Small intestine (tissue), 7 donors: ENCODE data around the gene SOX12. TPM values are rescaled to one million over a fixed set of nuclear protein-coding genes. Genes with fewer than 3 reads are reported as not detected.
A peak's percentile ranks its signal among the peaks of the same experiment; 100 is the strongest.

Experiments
- DNase-seq, 2 donors: peaks; one replicate each; pipeline versions ENCODE4 v3.0.0 to v3.0.0-alpha.2; 2013
- FAIRE-seq: peaks from 2 replicates; lab custom pipeline; 2012; peaks lifted over from hg19 to GRCh38; lab: Jason Lieb, UNC
- H3K27ac ChIP-seq, 3 donors: one replicate each; pipeline ENCODE4 v1.5.1; 2013; ENCODE audit warnings: low read length in 2 of 3, mild to moderate bottlenecking in 2 of 3, control low read depth in 1 of 3, inconsistent platforms in 1 of 3, low read depth in 1 of 3, moderate library complexity in 1 of 3
- H3K27me3 ChIP-seq, 3 donors: one replicate each; pipeline ENCODE4 v1.6.1; 2013; ENCODE audit warnings: low read length in 3 of 3, inconsistent platforms in 1 of 3; ENCODE audit not compliant: control insufficient read depth in 3 of 3, insufficient read depth in 3 of 3
- H3K36me3 ChIP-seq, 3 donors: one replicate each; pipeline ENCODE4 v1.6.1; 2013; ENCODE audit warnings: low read length in 3 of 3, inconsistent platforms in 1 of 3, low read depth in 1 of 3, mild to moderate bottlenecking in 1 of 3, moderate library complexity in 1 of 3; ENCODE audit not compliant: control insufficient read depth in 3 of 3, insufficient read depth in 2 of 3
- H3K4me1 ChIP-seq, 3 donors: one replicate each; pipeline ENCODE4 v1.6.1; 2013; ENCODE audit warnings: low read length in 2 of 3, inconsistent platforms in 1 of 3, low read depth in 1 of 3, mild to moderate bottlenecking in 1 of 3, moderate library complexity in 1 of 3; ENCODE audit not compliant: control insufficient read depth in 3 of 3, insufficient read depth in 2 of 3
- H3K4me3 ChIP-seq, 3 donors: one replicate each; pipeline ENCODE4 v1.5.1; 2013; ENCODE audit warnings: low read length in 3 of 3, control low read depth in 1 of 3, inconsistent platforms in 1 of 3, low read depth in 1 of 3, mild to moderate bottlenecking in 1 of 3, moderate library complexity in 1 of 3
- H3K9me3 ChIP-seq, 2 donors: one replicate each; pipeline ENCODE4 v1.6.1; 2013; ENCODE audit warnings: low read depth in 1 of 2, low read length in 1 of 2; ENCODE audit not compliant: control insufficient read depth in 2 of 2, insufficient read depth in 1 of 2
- WGBS, 3 donors: extraction: QIAGEN DNeasy Blood & Tissue Kit; methylation state at CpG; one replicate each; pipeline ENCODE4 v1.1.7; 2013; 5-methylcytosine and 5-hydroxymethylcytosine counted together
- polyA plus RNA-seq, 4 donors: library from polyadenylated mRNA; stranded (reverse) in 3 of 4; unstranded in 1 of 4; fragments of 200-250 nt in 3 of 4; fragments of 120-200 nt in 1 of 4; gene quantifications; one replicate each; pipeline versions ENCODE4 v1.2.1 to v1.2.3, GENCODE V29; 2013
- donor health status: healthy with polysubstance abuse.
- donor health status: control.
- donor health status: control.
- donor health status: Bipolar disorder and iron deficiency.
- donor health status: healthy.

The SOX12 gene
- polyA plus RNA-seq, 4 donors = 0.81 to 9.7 (median 2.0) TPM

GRCh38 chr20:284172-284571, 41.2 kb upstream of the SOX12 start:
- Histone ChIP-seq H3K36me3 (peaks cover 0 to 21% (median 0%) of the 10 kb centered on the region in 3 donors), H3K27me3 (no peaks in the 10 kb centered on the region), H3K4me3 (no peak overlapping the region), H3K4me1 (no peaks in the 10 kb centered on the region), H3K27ac (no peak overlapping the region), H3K9me3 (no peaks in the 10 kb centered on the region)
- DNase-seq (no peak), FAIRE-seq (no peak)
- WGBS, 3 donors = 60 to 75% (median 62%) methylated on average over 3 of the region's 3 CpGs

GRCh38 chr20:286508-286907, 38.8 kb upstream of the SOX12 start:
- H3K4me3 ChIP-seq = no peak overlapping the region
- whole genome bisulfite sequencing, 3 donors = 57 to 75% (median 60%) methylated on average over 2 of the region's 2 CpGs
- no peak overlapping the region for H3K27ac ChIP-seq
- peaks cover 0 to 15% (median 3%) of the 10 kb centered on the region in 3 donors for H3K4me1 ChIP-seq
- H3K9me3 ChIP-seq = no peaks in the 10 kb centered on the region
- DNase-seq (no peak), FAIRE-seq (no peak)
- peaks cover 0 to 17% (median 0%) of the 10 kb centered on the region in 3 donors for H3K36me3 ChIP-seq
- no peaks in the 10 kb centered on the region for H3K27me3 ChIP-seq

- Histone ChIP-seq H3K36me3 (peaks cover 0 to 5% (median 0%) of the 10 kb centered on the region in 3 donors), H3K27ac (no peak overlapping the region), H3K9me3 (no peaks in the 10 kb centered on the region), H3K4me1 (peaks cover 0 to 16% (median 3%) of the 10 kb centered on the region in 3 donors), H3K4me3 (no peak overlapping the region), H3K27me3 (no peaks in the 10 kb centered on the region)
- FAIRE-seq (no peak), DNase-seq (peak in 1 of 2 donors; percentile 55)
- WGBS, 3 donors = 70 to 79% (median 79%) methylated on average over 3 of the region's 3 CpGs
Measured at GRCh38 chr20:288956-289692, 36.2 kb upstream of the SOX12 start.

GRCh38 chr20:289693-290083, 35.7 kb upstream of the SOX12 start:
- 36 to 49% (median 38%) methylated on average over 2 of the region's 2 CpGs for WGBS, 3 donors
- Histone ChIP-seq H3K4me1 (peaks cover 0 to 16% (median 3%) of the 10 kb centered on the region in 3 donors), H3K36me3 (peaks cover 0 to 3% (median 0%) of the 10 kb centered on the region in 3 donors), H3K4me3 (peak overlapping the region; percentile 42 to 87 (median 55)), H3K27me3 (no peaks in the 10 kb centered on the region), H3K27ac (peak overlapping the region; percentile 38 to 89 (median 79)), H3K9me3 (no peaks in the 10 kb centered on the region)
- no peak for FAIRE-seq
- peak in 1 of 2 donors; percentile 17 for DNase-seq

GRCh38 chr20:290084-290831, 35.1 kb upstream of the SOX12 start, which contains the start of gene C20orf96:
Gene C20orf96, minus strand, starts transcription at chr20:290750. Its CDS starts 140 bp downstream, at chr20:290610.
- Histone ChIP-seq H3K27me3 (no peaks in the 10 kb centered on the region), H3K4me3 (peak within 1 kb of the TSS; percentile 42 to 87 (median 55)), H3K36me3 (peaks cover 0 to 3% (median 0%) of the 10 kb centered on the region in 3 donors), H3K27ac (peak within 1 kb of the TSS; percentile 38 to 89 (median 79)), H3K4me1 (peaks cover 0 to 16% (median 3%) of the 10 kb centered on the region in 3 donors), H3K9me3 (no peaks in the 10 kb centered on the region)
- WGBS, 3 donors = 0 to 2% (median 0%) methylated on average over 42 to 43 of the region's 43 CpGs
- peak; percentile 91 to 95 for DNase-seq
- FAIRE-seq = no peak

- no peak overlapping the region for H3K27ac ChIP-seq
- H3K4me3 ChIP-seq = no peak overlapping the region
- FAIRE-seq (no peak), DNase-seq (no peak)
- peaks cover 4 to 22% (median 11%) of the 10 kb centered on the region in 3 donors for H3K4me1 ChIP-seq
- 89 to 92% (median 89%) methylated on average over 5 of the region's 5 CpGs for WGBS, 3 donors
- H3K9me3 ChIP-seq = no peaks in the 10 kb centered on the region
- H3K36me3 ChIP-seq = peaks cover 0 to 3% (median 0%) of the 10 kb centered on the region in 3 donors
- H3K27me3 ChIP-seq = no peaks in the 10 kb centered on the region
Measured at GRCh38 chr20:294602-295001, 30.8 kb upstream of the SOX12 start.

GRCh38 chr20:295804-296203, 29.5 kb upstream of the SOX12 start:
- 81 to 90% (median 83%) methylated on average over 4 of the region's 4 CpGs for WGBS, 3 donors
- FAIRE-seq (no peak), DNase-seq (no peak)
- Histone ChIP-seq H3K4me1 (peaks cover 4 to 29% (median 19%) of the 10 kb centered on the region in 3 donors), H3K9me3 (no peaks in the 10 kb centered on the region), H3K36me3 (peaks cover 0 to 7% (median 0%) of the 10 kb centered on the region in 3 donors), H3K4me3 (no peak overlapping the region), H3K27me3 (no peaks in the 10 kb centered on the region), H3K27ac (no peak overlapping the region)
